HG02885 (cell line): ENCODE measurements around the gene FBXO47.
"Not testable (repeated sequence)": the region's sequence is repeated elsewhere in the genome, so short reads cannot be mapped to it uniquely, and the experiment has no call there.

Experiments
- ATAC-seq: cut with Tn5 transposase; IDR thresholded peaks from one replicate; pipeline ENCODE4 v1.9.1; 2021; ENCODE audit warnings: mild to moderate bottlenecking; ENCODE audit not compliant: unreplicated experiment, poor library complexity

Gene FBXO47

GRCh38 chr17:38925263-38925995 is 41.8 kb downstream of the FBXO47 start, which contains the start of gene LASP1NB:
Gene LASP1NB, plus strand, starts transcription at chr17:38925614.
- ATAC-seq, result no peak

- no peak for ATAC-seq
Measured at GRCh38 chr17:38922538-38923297, 44.5 kb downstream of the FBXO47 start.

- ATAC-seq, result no peak
Measured at GRCh38 chr17:38921756-38922411, 45.3 kb downstream of the FBXO47 start.

GRCh38 chr17:38920374-38921291 is 46.6 kb downstream of the FBXO47 start:
- no peak for ATAC-seq

- ATAC-seq, result no peak
Measured at GRCh38 chr17:38919316-38920078, 47.7 kb downstream of the FBXO47 start.

- ATAC-seq, result no peak
Measured at GRCh38 chr17:38918916-38919315, 48.3 kb downstream of the FBXO47 start.

- no peak for ATAC-seq
Measured at GRCh38 chr17:38918129-38918913, 48.9 kb downstream of the FBXO47 start.

GRCh38 chr17:38917259-38917658 is 49.9 kb downstream of the FBXO47 start:
- no peak for ATAC-seq

GRCh38 chr17:38916771-38917170 is 50.4 kb downstream of the FBXO47 start:
- ATAC-seq, result no peak

- no peak for ATAC-seq
Measured at GRCh38 chr17:38915639-38915995, 51.6 kb downstream of the FBXO47 start.

GRCh38 chr17:38914741-38915638 is 52.2 kb downstream of the FBXO47 start:
- no peak for ATAC-seq

- no peak for ATAC-seq
Measured at GRCh38 chr17:38912221-38912813, 54.9 kb downstream of the FBXO47 start.

GRCh38 chr17:38911731-38912081 is 55.5 kb downstream of the FBXO47 start:
- ATAC-seq, result not testable (repeated sequence)

- ATAC-seq, result no peak
Measured at GRCh38 chr17:38911081-38911730, 56.0 kb downstream of the FBXO47 start.

- ATAC-seq, result no peak
Measured at GRCh38 chr17:38910325-38910724, 56.9 kb downstream of the FBXO47 start.

GRCh38 chr17:38908676-38909181 is 58.5 kb downstream of the FBXO47 start:
- ATAC-seq, result no peak
